OCI-LY7 (cell line): ENCODE data around the gene MEIS2. TPM values are rescaled to one million over a fixed set of nuclear protein-coding genes. Genes with fewer than 3 reads are reported as not detected.

Experiments used
- BruUV-seq: library from RNA; stranded (reverse); fragments of 400-500 nt; replicated peaks from 2 replicates; lab custom pipeline; 2021; lab: Mats Ljungman, UMichigan
- CTCF ChIA-PET: fragments of 300-600 bp; sonication (Branson Sonifier 250); formaldehyde crosslinking; loops from one replicate; lab custom pipeline; 2022; ENCODE audit warnings: antibody characterized with exemption; ENCODE audit not compliant: unreplicated experiment; lab: Charles Lee
- POLR2A ChIA-PET: fragments of 300-600 bp; sonication (Branson Sonifier 250); formaldehyde crosslinking; loops from one replicate; lab custom pipeline; 2022; ENCODE audit warnings: antibody characterized with exemption; lab: Charles Lee
- DNase-seq: peaks from one replicate; pipeline ENCODE4 v3.0.0-alpha.2; 2015; ENCODE audit warnings: low spot score
- H2AFZ ChIP-seq: fragments of 200-600 bp; sonication (generic), shearing (Covaris generic); 2 replicates; pipeline ENCODE4 v1.6.1; 2014; ENCODE audit warnings: mild to moderate bottlenecking, antibody characterized with exemption, low read length, moderate library complexity
- H3K27ac ChIP-seq: fragments of 200-600 bp; sonication (generic); 2 replicates; pipeline ENCODE4 v1.5.1; 2014; ENCODE audit warnings: mixed run types, low read depth, mild to moderate bottlenecking, moderate library complexity, low read length, inconsistent platforms; ENCODE audit not compliant: poor library complexity, severe bottlenecking
- H3K36me3 ChIP-seq: fragments of 200-600 bp; sonication (generic); 2 replicates; pipeline ENCODE4 v1.6.1; 2014; ENCODE audit warnings: mild to moderate bottlenecking, antibody characterized with exemption, low read length, moderate library complexity, mixed read lengths; ENCODE audit not compliant: insufficient read depth
- H3K4me1 ChIP-seq: fragments of 200-600 bp; sonication (generic); 2 replicates; pipeline ENCODE4 v1.5.1; 2014; ENCODE audit warnings: mild to moderate bottlenecking, low read length; ENCODE audit not compliant: insufficient read depth, poor library complexity, severe bottlenecking
- H3K4me2 ChIP-seq: fragments of 200-600 bp; sonication (generic); 2 replicates; pipeline ENCODE4 v1.6.1; 2014; ENCODE audit warnings: mild to moderate bottlenecking, low read length
- H3K4me3 ChIP-seq: fragments of 200-600 bp; sonication (generic); 2 replicates; pipeline ENCODE4 v1.5.1; 2014; ENCODE audit warnings: mild to moderate bottlenecking, low read depth, low read length; ENCODE audit not compliant: poor library complexity, severe bottlenecking
- H3K79me2 ChIP-seq: fragments of 200-600 bp; sonication (generic); 2 replicates; pipeline ENCODE4 v1.6.1; 2016; ENCODE audit warnings: low read depth, mild to moderate bottlenecking, low read length, moderate library complexity, mixed read lengths; ENCODE audit not compliant: insufficient read depth
- H3K9me2 ChIP-seq: fragments of 200-600 bp; sonication (generic); 2 replicates; pipeline ENCODE4 v1.6.1; 2016; ENCODE audit warnings: mild to moderate bottlenecking, low read length, mixed read lengths; ENCODE audit not compliant: insufficient read depth
- H3K9me3 ChIP-seq: fragments of 200-600 bp; sonication (generic); 2 replicates; pipeline ENCODE4 v1.6.1; 2014; ENCODE audit warnings: mild to moderate bottlenecking, mixed run types, low read length, mixed read lengths
- H4K20me1 ChIP-seq: fragments of 200-600 bp; sonication (generic); 2 replicates; pipeline ENCODE4 v1.6.1; 2014; ENCODE audit warnings: mild to moderate bottlenecking, antibody characterized with exemption, low read length, moderate library complexity, mixed read lengths; ENCODE audit not compliant: insufficient read depth
- CTCF ChIP-seq: fragments of 200-600 bp; sonication (generic); conservative IDR thresholded peaks from 2 replicates; pipeline ENCODE4 v1.5.1; 2014; ENCODE audit warnings: mild to moderate bottlenecking, antibody characterized with exemption, low read length, moderate library complexity, mixed read lengths
- EZH2phosphoT487 ChIP-seq: fragments of 200-600 bp; sonication (generic); IDR thresholded peaks from 2 replicates; pipeline ENCODE4 v1.6.1; 2018; ENCODE audit warnings: low read depth, borderline replicate concordance, mild to moderate bottlenecking, mixed run types, antibody characterized with exemption, low read length, moderate library complexity, mixed read lengths
- intact Hi-C: fragments of 100-400 bp; cut with micrococcal nuclease; formaldehyde crosslinking; loops from one replicate; pipeline ENCODE4 v1.10.0; 2022; ENCODE audit not compliant: unreplicated experiment
- total RNA-seq, 2 experiments: library from RNA; depleted of rRNA in 1 of 2; stranded (reverse); fragments of >200 nt in 1 of 2; shearing (Covaris generic) in 1 of 2; gene quantifications; 2 replicates each; pipeline ENCODE4 v1.2.3, GENCODE V29; 2014 to 2022

Gene MEIS2
- total RNA-seq, 2 experiments from 2014 or later, result 31.0 to 35.8 TPM

- no peak for TF ChIP-seq CTCF
- TF ChIP-seq EZH2phosphoT487, result no peak
Measured at GRCh38 chr15:36904715-36905114, 195.6 kb downstream of the MEIS2 start.

GRCh38 chr15:36903922-36904556 lies 196.3 kb downstream of the MEIS2 start:
- no peaks in the 10 kb centered on the region for H3K36me3 ChIP-seq
- no peak overlapping the region for H3K27ac ChIP-seq
- H4K20me1 ChIP-seq, result no peaks in the 10 kb centered on the region
- ChIA-PET CTCF (no interaction called here), POLR2A (interaction anchor here (0.6 kb wide), 1 partner anchor 844 kb away, joined by 5 read pairs; no protein-coding TSS in a partner anchor)
- no peak overlapping the region for H3K4me2 ChIP-seq
- BruUV-seq, result no TSS peak
- no peaks in the 10 kb centered on the region for H3K4me1 ChIP-seq
- H3K9me3 ChIP-seq, result no peaks in the 10 kb centered on the region
- no peak for DNase-seq
- no peak overlapping the region for H3K4me3 ChIP-seq
- intact Hi-C loops, result no loop called here
- no peak overlapping the region for H2AFZ ChIP-seq
- no peak for TF ChIP-seq CTCF
- TF ChIP-seq EZH2phosphoT487, result no peak
- H3K9me2 ChIP-seq, result no peaks in the 10 kb centered on the region
- no peaks in the 10 kb centered on the region for H3K79me2 ChIP-seq

More at GRCh38 chr15:36904715-36905114, 195.6 kb downstream of the MEIS2 start:
- no peak overlapping the region for H3K4me3 ChIP-seq
- H3K27ac ChIP-seq, result no peak overlapping the region
- no peak overlapping the region for H3K4me2 ChIP-seq
- no peaks in the 10 kb centered on the region for H3K4me1 ChIP-seq
- no peak overlapping the region for H2AFZ ChIP-seq
- no peaks in the 10 kb centered on the region for H3K79me2 ChIP-seq
- ChIA-PET POLR2A (interaction anchor here (0.6 kb wide), 1 partner anchor 845 kb away, joined by 5 read pairs; no protein-coding TSS in a partner anchor), CTCF (no interaction called here)
- H3K36me3 ChIP-seq, result no peaks in the 10 kb centered on the region
- no TSS peak for BruUV-seq
- intact Hi-C loops, result no loop called here
- DNase-seq, result no peak
- H4K20me1 ChIP-seq, result no peaks in the 10 kb centered on the region
- no peaks in the 10 kb centered on the region for H3K9me3 ChIP-seq
- H3K9me2 ChIP-seq, result no peaks in the 10 kb centered on the region

- no peaks in the 10 kb centered on the region for H3K36me3 ChIP-seq
- intact Hi-C loops, result no loop called here
- no peaks in the 10 kb centered on the region for H4K20me1 ChIP-seq
- H3K27ac ChIP-seq, result no peak overlapping the region
- H3K79me2 ChIP-seq, result no peaks in the 10 kb centered on the region
- H3K4me1 ChIP-seq, result no peaks in the 10 kb centered on the region
- H3K4me2 ChIP-seq, result no peak overlapping the region
- BruUV-seq, result no TSS peak
- POLR2A ChIA-PET, result interaction anchor here (0.6 kb wide), 1 partner anchor 520 kb away, joined by 3 read pairs; no protein-coding TSS in a partner anchor
- no peak overlapping the region for H3K4me3 ChIP-seq
- no peak for DNase-seq
- TF ChIP-seq CTCF (no peak), EZH2phosphoT487 (no peak)
- no peak overlapping the region for H2AFZ ChIP-seq
- CTCF ChIA-PET, result no interaction called here
- no peaks in the 10 kb centered on the region for H3K9me2 ChIP-seq
- H3K9me3 ChIP-seq, result no peaks in the 10 kb centered on the region
Measured at GRCh38 chr15:36903195-36903594, 197.2 kb downstream of the MEIS2 start.
